ENCODE measurements around the gene CDK5. TPM values are rescaled to one million over a fixed set of nuclear protein-coding genes. Genes with fewer than 3 reads are reported as not detected.

Gene CDK5
- total and polyA plus RNA-seq, 2 donors (not counting 1 experiment from before 2014, with no cell fraction given), result 15.1 to 27.7 TPM

DNA sequence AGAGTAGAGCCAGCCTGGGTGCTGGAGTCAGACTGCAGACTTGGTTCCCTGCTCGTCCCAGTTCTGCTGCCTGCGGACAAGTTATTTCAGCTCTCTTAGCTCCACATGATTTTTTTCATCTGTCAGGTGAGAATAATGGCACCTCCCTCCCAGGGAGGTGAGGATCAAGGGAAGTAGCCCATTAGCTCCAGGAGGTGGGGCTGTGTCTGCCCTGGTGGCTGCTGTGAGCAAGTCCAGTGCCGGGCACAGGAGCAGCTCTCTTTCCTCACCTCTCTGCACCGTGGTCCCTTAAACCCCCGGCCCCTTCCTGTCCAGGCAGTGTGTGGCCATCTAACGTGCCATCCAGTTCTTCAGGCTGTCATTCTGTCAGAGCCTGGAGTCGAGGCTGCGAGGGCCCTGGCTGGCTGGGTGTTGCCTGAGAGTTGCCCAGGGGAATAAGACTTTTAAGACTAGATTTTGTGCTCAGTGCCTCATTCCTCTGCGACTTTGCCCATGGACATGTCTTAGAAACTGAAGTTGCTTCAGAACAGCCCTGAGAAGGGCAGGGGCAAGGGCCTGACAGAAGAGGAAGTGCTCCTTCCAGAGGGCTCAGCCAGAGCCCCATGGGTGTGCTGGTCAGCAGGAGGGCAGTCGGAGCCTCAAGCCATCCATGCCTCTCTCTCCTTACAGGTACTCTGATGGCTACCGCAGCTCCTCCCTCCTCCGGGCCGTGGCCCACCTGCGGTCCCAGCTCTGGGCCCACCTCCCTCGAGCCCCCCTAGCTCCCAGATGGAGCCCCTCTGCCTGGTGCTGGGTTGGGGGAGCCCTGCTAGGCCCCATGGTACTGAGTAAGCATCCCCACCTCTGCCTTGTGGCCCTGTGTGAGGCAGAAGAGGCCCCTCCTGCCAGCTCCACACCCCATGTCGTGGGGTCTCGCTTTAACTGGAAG, 24.5 kb downstream of the CDK5 start:
- H3K36me3 ChIP-seq (ENCODE audit: control insufficient read depth, insufficient read depth, low read length), result peaks cover 17% of the 10 kb centered on the region
- H3K4me1 ChIP-seq (ENCODE audit: control insufficient read depth, extremely low read depth, insufficient read depth, low read length), result peaks cover 6% of the 10 kb centered on the region
- H3K9ac ChIP-seq (ENCODE audit: insufficient read depth, low read length), result no peak overlapping the region
- H3K4me3 ChIP-seq (replicated peaks in 1 of 4; ENCODE audit: control extremely low read depth in 1 of 4, insufficient read depth in 1 of 4, low read depth in 3 of 4, low read length in 4 of 4), result no peak overlapping the region
- H3K4me2 ChIP-seq (ENCODE audit: extremely low read depth, insufficient read depth, low read length), result no peak overlapping the region
- TF ChIP-seq, protein P1, sequence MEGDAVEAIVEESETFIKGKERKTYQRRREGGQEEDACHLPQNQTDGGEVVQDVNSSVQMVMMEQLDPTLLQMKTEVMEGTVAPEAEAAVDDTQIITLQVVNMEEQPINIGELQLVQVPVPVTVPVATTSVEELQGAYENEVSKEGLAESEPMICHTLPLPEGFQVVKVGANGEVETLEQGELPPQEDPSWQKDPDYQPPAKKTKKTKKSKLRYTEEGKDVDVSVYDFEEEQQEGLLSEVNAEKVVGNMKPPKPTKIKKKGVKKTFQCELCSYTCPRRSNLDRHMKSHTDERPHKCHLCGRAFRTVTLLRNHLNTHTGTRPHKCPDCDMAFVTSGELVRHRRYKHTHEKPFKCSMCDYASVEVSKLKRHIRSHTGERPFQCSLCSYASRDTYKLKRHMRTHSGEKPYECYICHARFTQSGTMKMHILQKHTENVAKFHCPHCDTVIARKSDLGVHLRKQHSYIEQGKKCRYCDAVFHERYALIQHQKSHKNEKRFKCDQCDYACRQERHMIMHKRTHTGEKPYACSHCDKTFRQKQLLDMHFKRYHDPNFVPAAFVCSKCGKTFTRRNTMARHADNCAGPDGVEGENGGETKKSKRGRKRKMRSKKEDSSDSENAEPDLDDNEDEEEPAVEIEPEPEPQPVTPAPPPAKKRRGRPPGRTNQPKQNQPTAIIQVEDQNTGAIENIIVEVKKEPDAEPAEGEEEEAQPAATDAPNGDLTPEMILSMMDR (conservative IDR thresholded peaks at IDR 0.05 in 1 of 2, IDR thresholded peaks at IDR 0.05 in 1 of 2; ENCODE audit: low read depth in 1 of 2, low read length in 2 of 2), result no peak
- TF ChIP-seq EZH2 (IDR thresholded peaks at IDR 0.05; ENCODE audit: low read length, missing control alignments), result no peak
- H4K20me1 ChIP-seq (ENCODE audit: control insufficient read depth, extremely low read depth, insufficient read depth, low read length), result no peaks in the 10 kb centered on the region
- H3K27me3 ChIP-seq (ENCODE audit: control insufficient read depth, insufficient read depth, low read length), result no peaks in the 10 kb centered on the region
- H3K27ac ChIP-seq (ENCODE audit: insufficient read depth, low read length), result no peak overlapping the region
- H2AFZ ChIP-seq (ENCODE audit: low read length), result no peak overlapping the region
- H3K79me2 ChIP-seq (ENCODE audit: control insufficient read depth, insufficient read depth, low read length), result peaks cover 2% of the 10 kb centered on the region
- H3K9me3 ChIP-seq (ENCODE audit: control insufficient read depth, insufficient read depth, low read depth, low read length), result no peaks in the 10 kb centered on the region
- DNase-seq (ENCODE audit: low read depth in 2 of 2), result no peak

DNA sequence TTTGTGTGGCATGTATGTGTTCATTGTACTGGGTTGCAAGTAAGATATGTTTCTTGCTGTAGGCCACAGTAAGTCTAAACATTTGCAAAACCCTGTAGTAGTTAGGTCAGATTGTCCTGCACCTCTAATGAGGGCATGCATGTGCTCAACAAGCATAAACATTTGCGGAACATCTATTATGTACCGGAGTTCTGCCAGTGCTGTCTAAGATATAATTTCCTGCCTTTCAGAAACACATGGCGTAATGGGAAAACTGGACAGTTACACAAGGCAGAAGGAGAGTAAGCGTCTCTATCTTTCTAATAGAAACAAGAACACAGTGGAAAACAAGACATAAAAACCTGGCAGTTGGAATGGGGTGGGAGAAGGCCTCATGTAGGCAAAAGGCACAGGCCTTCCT, 26.7 kb downstream of the CDK5 start:
- Histone ChIP-seq H3K79me2 (ENCODE audit: control insufficient read depth, insufficient read depth, low read length) (peaks cover 2% of the 10 kb centered on the region), H3K4me3 (replicated peaks in 1 of 4; ENCODE audit: control extremely low read depth in 1 of 4, insufficient read depth in 1 of 4, low read depth in 3 of 4, low read length in 4 of 4) (no peak overlapping the region), H3K9me3 (ENCODE audit: control insufficient read depth, insufficient read depth, low read depth, low read length) (no peaks in the 10 kb centered on the region), H3K36me3 (ENCODE audit: control insufficient read depth, insufficient read depth, low read length) (peaks cover 9% of the 10 kb centered on the region), H4K20me1 (ENCODE audit: control insufficient read depth, extremely low read depth, insufficient read depth, low read length) (no peaks in the 10 kb centered on the region), H3K27ac (ENCODE audit: insufficient read depth, low read length) (no peak overlapping the region), H3K4me1 (ENCODE audit: control insufficient read depth, extremely low read depth, insufficient read depth, low read length) (no peaks in the 10 kb centered on the region), H2AFZ (ENCODE audit: low read length) (no peak overlapping the region), H3K9ac (ENCODE audit: insufficient read depth, low read length) (no peak overlapping the region), H3K4me2 (ENCODE audit: extremely low read depth, insufficient read depth, low read length) (no peak overlapping the region), H3K27me3 (ENCODE audit: control insufficient read depth, insufficient read depth, low read length) (no peaks in the 10 kb centered on the region)
- TF ChIP-seq EZH2 (IDR thresholded peaks at IDR 0.05; ENCODE audit: low read length, missing control alignments), result no peak
- TF ChIP-seq, protein P1 (conservative IDR thresholded peaks at IDR 0.05 in 1 of 2, IDR thresholded peaks at IDR 0.05 in 1 of 2; ENCODE audit: low read depth in 1 of 2, low read length in 2 of 2), result no peak
- DNase-seq (ENCODE audit: low read depth in 2 of 2), result no peak

DNA sequence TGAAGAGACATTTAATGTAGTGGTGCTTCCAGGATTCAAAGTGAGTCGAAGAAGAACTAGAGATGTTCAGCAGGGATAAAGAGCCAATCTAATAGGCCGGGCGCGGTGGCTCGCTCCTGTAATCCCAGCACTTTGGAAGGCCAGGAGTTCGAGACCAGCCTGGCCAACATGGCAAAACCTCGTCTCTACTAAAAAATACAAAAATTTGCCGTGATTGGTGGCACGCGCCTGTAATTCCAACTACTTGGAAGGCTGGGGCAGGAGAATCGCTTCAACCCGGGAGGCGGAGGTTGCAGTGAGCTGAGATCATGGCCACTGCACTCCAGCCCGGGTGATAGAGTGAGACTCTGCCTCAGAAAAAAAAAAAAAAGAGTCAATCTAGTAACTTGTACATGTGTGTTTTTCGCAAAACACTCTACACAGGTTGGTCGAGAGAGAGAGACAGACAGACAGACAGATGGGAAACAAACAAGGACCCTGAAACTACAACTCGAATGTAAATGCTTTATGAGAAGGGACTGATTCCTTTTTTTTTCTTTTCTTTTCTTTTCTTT, 28.7 kb downstream of the CDK5 start:
- H3K27me3 ChIP-seq (ENCODE audit: control insufficient read depth, insufficient read depth, low read length), result peaks cover 3% of the 10 kb centered on the region
- H3K4me2 ChIP-seq (ENCODE audit: extremely low read depth, insufficient read depth, low read length), result peak overlapping the region; percentile 76
- no peak overlapping the region for H2AFZ ChIP-seq (ENCODE audit: low read length)
- H3K9me3 ChIP-seq (ENCODE audit: control insufficient read depth, insufficient read depth, low read depth, low read length), result no peaks in the 10 kb centered on the region
- no peak for DNase-seq (ENCODE audit: low read depth in 2 of 2)
- H3K27ac ChIP-seq (ENCODE audit: insufficient read depth, low read length), result peak overlapping the region; percentile 84
- TF ChIP-seq, protein P1 (conservative IDR thresholded peaks at IDR 0.05 in 1 of 2, IDR thresholded peaks at IDR 0.05 in 1 of 2; ENCODE audit: low read depth in 1 of 2, low read length in 2 of 2), result no peak
- TF ChIP-seq EZH2 (IDR thresholded peaks at IDR 0.05; ENCODE audit: low read length, missing control alignments), result no peak
- peak overlapping the region; percentile 80 for H3K9ac ChIP-seq (ENCODE audit: insufficient read depth, low read length)
- H3K36me3 ChIP-seq (ENCODE audit: control insufficient read depth, insufficient read depth, low read length), result no peaks in the 10 kb centered on the region
- H3K4me3 ChIP-seq (replicated peaks in 1 of 4; ENCODE audit: control extremely low read depth in 1 of 4, insufficient read depth in 1 of 4, low read depth in 3 of 4, low read length in 4 of 4), result peak overlapping the region; percentile 59 to 89 (median 71)
- H3K4me1 ChIP-seq (ENCODE audit: control insufficient read depth, extremely low read depth, insufficient read depth, low read length), result no peaks in the 10 kb centered on the region
- H3K79me2 ChIP-seq (ENCODE audit: control insufficient read depth, insufficient read depth, low read length), result peaks cover 2% of the 10 kb centered on the region
- H4K20me1 ChIP-seq (ENCODE audit: control insufficient read depth, extremely low read depth, insufficient read depth, low read length), result no peaks in the 10 kb centered on the region

All from fibroblast of lung (primary cell).